T-helper 1 cell treated with Interleukin-12 subunit alpha and Interleukin-12 subunit beta and Interleukin-4 antibody, amounts not matched to agents 30 μg/mL and 1 μg/mL, for 36 hours (primary cell): ENCODE data around the gene LRCH1.

ENCODE experiments used
- H3K27ac Mint-ChIP-seq: one replicate; pipeline ENCODE4 v1.8.0; 2021; ENCODE audit warnings: mild to moderate bottlenecking, mixed read lengths
- H3K27me3 Mint-ChIP-seq: one replicate; pipeline ENCODE4 v1.8.0; 2021; ENCODE audit warnings: low read depth, mixed read lengths
- H3K36me3 Mint-ChIP-seq: one replicate; pipeline ENCODE4 v1.8.0; 2021; ENCODE audit warnings: low read depth, mixed read lengths
- H3K4me1 Mint-ChIP-seq: one replicate; pipeline ENCODE4 v1.8.0; 2021; ENCODE audit warnings: low read depth, mixed read lengths
- H3K4me3 Mint-ChIP-seq: one replicate; pipeline ENCODE4 v1.8.0; 2021; ENCODE audit warnings: mild to moderate bottlenecking, moderate library complexity, mixed read lengths
- H3K9me3 Mint-ChIP-seq: one replicate; pipeline ENCODE4 v1.8.0; 2021; ENCODE audit warnings: mixed read lengths

The LRCH1 gene

DNA sequence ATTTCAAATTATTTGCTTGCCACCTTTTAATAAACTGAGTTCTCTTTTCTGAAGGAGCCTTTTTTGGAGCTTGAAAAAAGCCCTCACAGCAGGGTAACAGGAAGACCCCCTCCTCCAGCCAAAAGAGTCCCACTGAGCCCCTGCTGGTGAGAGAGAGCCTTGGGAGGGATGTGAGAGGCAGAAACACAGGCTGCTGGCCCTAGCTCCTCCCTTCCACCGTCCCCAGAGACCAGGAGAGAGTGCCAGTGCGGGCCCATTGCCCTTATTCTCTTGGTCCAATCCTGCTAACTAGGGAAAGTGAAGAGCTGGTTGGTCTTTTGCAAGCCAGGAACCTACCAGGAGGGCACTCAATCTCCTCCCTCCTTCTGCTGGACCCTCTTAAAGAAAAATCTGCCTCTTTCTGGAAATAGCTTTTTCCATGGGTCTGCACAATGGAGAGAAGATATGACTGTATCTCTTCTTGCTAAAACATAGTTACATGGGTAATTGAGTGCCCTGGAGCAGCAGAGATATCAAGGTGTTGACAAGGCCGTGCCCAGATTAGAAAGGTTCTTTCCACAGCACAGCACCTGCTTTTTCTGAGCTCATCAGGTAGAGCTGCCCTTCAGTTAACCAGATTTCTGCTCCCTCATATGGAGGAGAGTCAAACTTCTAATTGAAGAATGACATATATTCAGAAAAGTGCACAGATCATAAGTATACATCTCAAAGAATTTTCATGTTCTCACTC lies 113.9 kb downstream of the LRCH1 start:
- peaks cover 20% of the 10 kb centered on the region for H3K36me3 Mint-ChIP-seq
- H3K27me3 Mint-ChIP-seq: no peaks in the 10 kb centered on the region
- H3K4me3 Mint-ChIP-seq: peak overlapping the region; percentile 67
- H3K9me3 Mint-ChIP-seq: no peaks in the 10 kb centered on the region
- peak overlapping the region; percentile 78 for H3K27ac Mint-ChIP-seq
- peaks cover 51% of the 10 kb centered on the region for H3K4me1 Mint-ChIP-seq

DNA sequence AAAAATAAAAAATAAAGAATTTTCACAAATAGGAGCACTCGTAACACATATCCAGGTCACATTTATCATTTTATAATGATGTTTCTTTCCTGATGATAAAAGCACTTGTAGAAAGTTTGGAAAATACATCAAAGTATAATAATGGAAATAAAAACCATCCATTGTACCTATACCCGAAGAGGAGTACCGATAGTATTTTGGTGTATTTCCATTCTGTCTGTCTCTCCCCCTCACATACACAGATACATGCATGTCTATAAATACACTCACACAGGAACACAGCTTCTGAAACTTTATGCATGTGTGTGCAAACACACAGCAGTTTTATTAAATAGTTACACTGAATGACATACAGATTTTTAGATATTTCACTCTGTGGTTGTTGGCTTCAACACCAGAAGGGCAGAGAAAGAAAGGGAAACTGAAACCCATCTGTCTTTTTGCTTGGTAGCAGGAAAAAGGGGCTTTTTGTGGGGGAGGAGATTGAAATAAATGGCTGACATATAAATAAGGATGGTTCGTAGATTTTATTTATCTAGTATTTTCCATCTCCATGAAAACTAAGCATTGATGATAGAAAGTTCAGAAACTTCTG lies 114.8 kb downstream of the LRCH1 start:
- Mint-ChIP-seq H3K27ac (peak overlapping the region; percentile 87), H3K4me3 (peak overlapping the region; percentile 77), H3K27me3 (no peaks in the 10 kb centered on the region)

DNA sequence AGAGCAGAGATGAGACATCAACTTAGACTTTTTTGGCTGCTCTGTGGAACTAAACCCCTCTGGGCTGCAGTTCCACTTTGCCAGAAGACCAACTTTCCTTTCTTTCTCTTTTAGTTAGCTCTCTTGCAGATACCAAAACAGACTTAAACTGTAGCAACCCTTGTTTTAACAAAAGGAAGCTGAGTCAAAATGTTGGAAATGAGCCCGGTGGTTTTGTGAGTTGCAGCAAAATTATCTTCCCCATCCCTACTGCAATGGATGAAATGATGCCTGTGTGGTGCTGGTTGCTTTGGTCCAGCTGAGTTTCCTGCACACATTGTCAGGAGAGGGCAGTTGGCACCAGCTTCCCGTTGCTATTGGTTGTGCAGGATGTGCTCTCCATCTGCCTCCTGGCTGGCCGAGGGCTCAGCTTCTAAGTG lies 115.3 kb downstream of the LRCH1 start:
- no peaks in the 10 kb centered on the region for H3K27me3 Mint-ChIP-seq
- H3K36me3 Mint-ChIP-seq: peaks cover 27% of the 10 kb centered on the region
- peak overlapping the region; percentile 77 for H3K4me3 Mint-ChIP-seq
- no peaks in the 10 kb centered on the region for H3K9me3 Mint-ChIP-seq
- peaks cover 47% of the 10 kb centered on the region for H3K4me1 Mint-ChIP-seq
- H3K27ac Mint-ChIP-seq: peak overlapping the region; percentile 87

More for the DNA sequence above, 114.8 kb downstream of the LRCH1 start:
- Mint-ChIP-seq H3K9me3 (no peaks in the 10 kb centered on the region), H3K36me3 (peaks cover 27% of the 10 kb centered on the region), H3K4me1 (peaks cover 49% of the 10 kb centered on the region)

DNA sequence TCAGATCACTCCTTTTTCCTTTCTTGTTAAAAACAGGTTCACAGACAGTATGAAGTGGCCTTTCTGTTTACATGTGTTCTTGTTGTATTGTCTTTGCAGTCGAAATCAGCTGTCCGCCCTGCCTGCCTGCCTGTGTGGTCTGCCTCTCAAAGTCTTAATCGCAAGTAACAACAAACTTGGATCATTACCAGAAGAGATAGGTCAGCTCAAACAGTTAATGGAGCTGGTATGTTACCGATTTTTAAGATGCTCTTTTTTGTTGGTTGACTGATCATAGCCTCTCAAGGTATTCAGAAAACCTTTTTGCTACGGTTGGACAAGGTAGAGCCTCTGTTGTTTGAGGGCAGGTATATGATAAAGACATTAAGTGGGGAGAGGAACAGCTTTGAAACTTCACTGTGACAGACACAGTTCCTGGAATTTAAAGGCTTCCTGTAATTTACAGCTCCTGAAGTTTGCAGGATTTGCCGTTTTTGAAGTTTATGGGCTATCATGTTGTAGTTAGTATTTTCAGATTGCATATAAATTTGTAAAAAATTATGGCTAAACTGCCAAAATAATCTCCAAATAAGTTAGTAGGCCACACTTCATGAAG lies 116.1 kb downstream of the LRCH1 start:
- H3K27me3 Mint-ChIP-seq: no peaks in the 10 kb centered on the region
- H3K27ac Mint-ChIP-seq: peak overlapping the region; percentile 87
- H3K36me3 Mint-ChIP-seq: peaks cover 27% of the 10 kb centered on the region
- peak overlapping the region; percentile 67 for H3K4me3 Mint-ChIP-seq
- no peaks in the 10 kb centered on the region for H3K9me3 Mint-ChIP-seq
- H3K4me1 Mint-ChIP-seq: peaks cover 46% of the 10 kb centered on the region

DNA sequence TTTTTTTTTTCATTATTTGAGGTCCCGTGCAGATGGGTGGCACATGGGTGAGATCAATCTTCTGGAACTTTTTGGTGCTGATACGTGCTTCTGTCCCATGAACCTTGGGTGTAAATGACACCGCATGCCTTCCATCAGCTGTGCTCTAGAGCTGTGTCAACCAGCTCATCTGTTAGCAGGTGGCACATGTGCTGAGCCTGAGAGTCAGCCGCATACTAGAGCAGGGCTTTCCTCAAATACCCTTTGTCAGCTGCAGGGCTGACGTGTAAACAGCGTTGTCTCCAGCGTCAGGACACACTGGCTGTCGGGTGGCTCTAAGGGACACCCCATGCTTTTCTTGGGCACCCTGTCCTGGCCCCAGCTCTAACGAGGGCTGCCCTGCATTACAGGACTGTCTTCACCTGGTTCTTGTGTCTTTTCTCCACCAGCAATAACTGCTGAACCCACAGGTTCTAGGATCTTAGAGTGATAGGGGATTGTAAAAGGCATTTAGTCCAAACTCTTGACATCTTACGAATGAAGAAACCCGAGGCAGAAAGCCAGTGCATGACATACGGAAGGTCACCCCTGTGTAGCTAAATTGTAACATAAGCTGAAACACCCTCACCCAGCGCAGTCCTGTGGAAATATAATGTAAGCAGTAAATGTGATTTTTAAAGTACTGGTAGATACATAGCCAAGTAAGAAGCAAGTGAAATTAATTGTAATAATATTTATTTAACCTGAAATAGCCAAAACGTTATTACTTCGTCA lies 119.5 kb downstream of the LRCH1 start:
- Mint-ChIP-seq H3K27me3 (no peaks in the 10 kb centered on the region), H3K27ac (no peak overlapping the region), H3K36me3 (peaks cover 29% of the 10 kb centered on the region), H3K9me3 (no peaks in the 10 kb centered on the region), H3K4me1 (peaks cover 40% of the 10 kb centered on the region), H3K4me3 (no peak overlapping the region)

DNA sequence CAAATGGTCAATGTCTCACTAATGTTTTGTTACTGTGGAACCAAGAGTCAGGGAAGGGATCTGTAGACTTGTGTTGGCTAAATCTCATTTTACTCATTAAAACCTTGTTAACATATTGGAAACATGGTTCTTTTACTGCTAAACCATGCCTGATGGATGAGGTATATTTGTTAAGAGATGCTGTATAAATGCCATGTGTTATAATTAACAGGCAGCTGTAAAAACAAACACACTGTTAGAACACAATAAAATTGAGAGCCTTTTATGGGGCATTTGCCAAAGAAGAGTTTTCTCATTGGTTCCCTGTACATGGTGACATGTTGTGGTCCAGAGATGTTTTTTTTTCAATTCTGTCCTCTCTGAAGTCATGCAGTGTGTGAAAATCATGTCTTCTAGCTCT lies 122.0 kb downstream of the LRCH1 start:
- Mint-ChIP-seq H3K27me3 (no peaks in the 10 kb centered on the region), H3K9me3 (no peaks in the 10 kb centered on the region), H3K27ac (no peak overlapping the region), H3K36me3 (peaks cover 16% of the 10 kb centered on the region), H3K4me3 (no peak overlapping the region), H3K4me1 (peaks cover 26% of the 10 kb centered on the region)

DNA sequence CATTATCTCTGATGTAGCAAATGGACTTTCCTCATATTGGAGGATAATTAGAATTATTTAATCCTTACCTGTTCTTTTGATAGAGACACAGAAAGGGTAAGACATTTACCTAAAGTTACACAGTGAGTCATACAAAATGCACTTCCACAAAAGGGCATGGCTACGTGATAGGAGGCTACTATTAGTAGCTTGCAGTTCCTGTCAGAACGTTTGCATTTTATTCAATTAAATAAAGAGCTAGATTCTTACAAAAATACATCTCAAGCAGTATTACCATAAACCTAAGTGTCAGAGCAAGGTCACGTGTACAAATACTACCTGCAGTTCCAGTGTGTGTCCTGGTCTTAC lies 123.4 kb downstream of the LRCH1 start:
- Mint-ChIP-seq H3K4me1 (peaks cover 23% of the 10 kb centered on the region), H3K4me3 (no peak overlapping the region), H3K27me3 (no peaks in the 10 kb centered on the region), H3K9me3 (no peaks in the 10 kb centered on the region), H3K36me3 (peaks cover 12% of the 10 kb centered on the region), H3K27ac (no peak overlapping the region)

DNA sequence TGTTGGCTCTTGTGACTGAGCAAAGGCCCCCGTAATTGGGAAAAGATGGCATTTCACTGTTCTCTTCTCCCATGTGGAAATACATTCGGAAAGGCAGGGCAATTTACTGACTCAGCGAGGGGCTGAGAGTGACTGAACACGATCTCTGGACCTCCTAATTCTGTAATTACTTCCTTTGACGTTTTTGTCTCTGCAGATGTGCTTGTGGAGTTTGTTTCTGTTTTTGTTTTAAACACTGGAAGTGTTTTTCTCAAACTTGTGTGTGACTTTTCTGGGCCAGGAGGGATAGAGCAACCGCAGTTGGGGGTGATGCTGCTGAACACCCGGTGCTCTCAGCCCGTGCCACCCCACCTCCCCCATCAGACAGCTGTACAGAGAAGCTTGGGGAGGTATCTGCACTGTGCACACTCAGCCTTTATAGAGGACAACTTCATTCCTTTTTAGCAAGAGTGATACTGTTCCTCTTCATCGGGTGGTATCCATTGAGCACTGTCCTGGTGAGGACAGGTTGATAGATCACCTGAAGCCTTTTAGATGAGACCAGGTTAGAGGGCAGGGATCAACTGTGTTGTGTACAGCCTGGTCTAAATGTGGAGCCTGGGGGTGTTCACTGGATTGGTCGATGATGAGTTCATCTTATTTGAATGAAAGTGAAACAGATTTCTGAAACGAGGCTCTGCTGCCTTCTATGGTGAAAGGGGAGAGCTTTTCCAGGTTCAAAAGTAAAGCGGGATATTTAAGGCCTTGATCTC lies 126.6 kb downstream of the LRCH1 start:
- H3K36me3 Mint-ChIP-seq: peaks cover 17% of the 10 kb centered on the region
- no peaks in the 10 kb centered on the region for H3K9me3 Mint-ChIP-seq
- H3K4me1 Mint-ChIP-seq: peaks cover 26% of the 10 kb centered on the region
- H3K4me3 Mint-ChIP-seq: no peak overlapping the region
- no peaks in the 10 kb centered on the region for H3K27me3 Mint-ChIP-seq
- no peak overlapping the region for H3K27ac Mint-ChIP-seq

DNA sequence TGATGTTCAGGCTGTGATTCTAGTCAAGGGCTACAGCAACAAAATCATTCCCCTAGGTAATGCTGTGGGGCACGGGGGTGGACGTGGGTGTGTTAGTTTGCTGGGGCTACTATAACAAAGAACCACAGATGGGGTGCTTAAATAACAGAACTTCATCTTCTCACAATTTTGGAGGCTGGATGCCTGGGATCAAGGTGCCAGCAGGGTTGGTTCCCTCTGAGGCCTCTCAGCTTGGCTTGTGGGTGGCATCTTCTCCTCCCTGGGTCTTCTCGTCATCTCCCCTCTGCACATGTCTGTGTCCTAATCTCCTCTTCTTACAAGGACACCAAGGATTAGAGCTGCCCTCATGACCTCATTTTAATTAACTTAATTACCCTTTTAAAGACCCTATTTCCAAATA lies 129.0 kb downstream of the LRCH1 start:
- H3K4me1 Mint-ChIP-seq: peaks cover 19% of the 10 kb centered on the region
- H3K27ac Mint-ChIP-seq: no peak overlapping the region
- H3K9me3 Mint-ChIP-seq: no peaks in the 10 kb centered on the region
- no peaks in the 10 kb centered on the region for H3K27me3 Mint-ChIP-seq
- H3K4me3 Mint-ChIP-seq: no peak overlapping the region
- peaks cover 18% of the 10 kb centered on the region for H3K36me3 Mint-ChIP-seq

DNA sequence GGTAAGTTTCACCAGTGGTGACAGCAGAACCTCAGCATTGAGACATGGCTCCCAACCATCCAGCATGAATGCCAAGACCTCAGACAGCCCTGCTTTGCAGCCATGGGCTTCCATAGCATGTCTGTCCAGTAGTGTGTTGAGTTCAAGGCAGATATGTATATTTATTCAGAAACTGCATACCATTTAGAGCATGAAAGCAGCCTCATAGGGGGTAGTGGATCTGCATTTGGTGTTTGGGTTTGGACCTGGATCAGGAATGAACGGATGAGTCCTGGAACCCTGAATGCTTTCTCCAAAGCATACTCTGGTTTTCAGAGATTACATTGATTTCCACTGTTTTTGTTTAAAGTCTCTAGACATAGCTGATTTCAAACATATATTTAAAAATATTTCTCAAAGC lies 129.7 kb downstream of the LRCH1 start:
- no peaks in the 10 kb centered on the region for H3K27me3 Mint-ChIP-seq
- peaks cover 18% of the 10 kb centered on the region for H3K36me3 Mint-ChIP-seq
- no peaks in the 10 kb centered on the region for H3K9me3 Mint-ChIP-seq
- no peak overlapping the region for H3K4me3 Mint-ChIP-seq
- H3K4me1 Mint-ChIP-seq: peaks cover 21% of the 10 kb centered on the region
- H3K27ac Mint-ChIP-seq: no peak overlapping the region

DNA sequence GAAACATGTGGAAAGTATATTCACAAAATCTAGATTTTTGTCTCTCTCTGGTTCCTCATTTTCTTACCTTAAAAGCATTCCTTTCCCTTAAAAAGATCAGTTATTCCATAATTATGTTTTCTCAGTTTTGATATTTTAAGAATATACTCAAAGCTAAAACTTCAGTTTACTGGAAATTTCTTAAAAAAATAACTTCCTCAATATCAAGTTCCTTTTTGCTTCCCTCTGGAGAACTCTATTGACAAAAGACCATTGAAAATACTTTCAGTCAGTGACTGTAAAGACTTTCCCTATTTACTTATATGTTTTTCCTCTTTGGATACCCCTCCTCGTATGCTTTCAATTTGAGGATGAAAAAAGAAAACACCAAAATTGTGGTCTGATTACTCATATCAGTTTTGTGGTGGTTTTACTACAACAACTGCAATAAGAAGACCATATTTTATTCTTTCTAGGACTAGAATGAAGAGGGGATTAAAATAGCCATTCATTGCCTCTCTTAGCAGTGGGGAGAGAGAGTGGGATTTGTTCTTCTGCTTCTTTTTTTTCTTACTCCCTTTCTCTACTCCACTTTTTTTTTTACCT lies 130.8 kb downstream of the LRCH1 start:
- Mint-ChIP-seq H3K4me1 (peaks cover 23% of the 10 kb centered on the region), H3K4me3 (no peak overlapping the region), H3K36me3 (peaks cover 18% of the 10 kb centered on the region), H3K27ac (no peak overlapping the region), H3K9me3 (no peaks in the 10 kb centered on the region), H3K27me3 (no peaks in the 10 kb centered on the region)

DNA sequence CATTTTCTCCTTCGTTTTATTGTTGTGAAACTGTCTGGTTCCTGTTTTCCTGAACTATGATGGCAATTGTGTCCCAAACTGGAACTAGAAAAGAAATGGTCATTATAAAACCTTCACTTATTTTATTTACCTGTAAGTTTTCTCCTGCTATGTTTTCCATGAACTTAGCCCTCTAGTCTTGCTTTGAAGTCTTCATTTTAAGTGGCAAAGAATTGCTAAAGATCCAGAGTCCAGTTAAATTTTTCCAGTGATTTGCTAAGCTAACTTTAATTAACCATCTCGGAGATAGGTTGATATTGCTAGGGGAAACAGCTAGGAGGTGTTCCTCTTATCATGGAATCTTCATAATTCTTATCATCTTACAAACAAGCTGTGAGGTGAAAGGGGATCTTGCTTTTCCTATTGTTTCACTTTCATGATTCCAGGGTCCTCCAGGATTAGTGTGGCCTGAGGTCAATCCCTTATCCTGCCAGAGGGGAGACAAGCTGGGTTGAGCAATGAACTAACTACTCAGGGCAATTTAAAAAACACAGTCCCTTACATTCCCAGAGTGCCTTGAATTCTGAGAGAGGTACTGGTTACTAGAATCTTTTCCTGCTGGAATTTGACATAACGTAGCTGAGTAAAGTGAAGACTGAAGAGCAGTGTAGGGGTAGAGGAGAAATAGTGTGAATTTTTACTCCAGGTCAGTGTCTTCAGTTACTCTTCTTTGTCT lies 131.5 kb downstream of the LRCH1 start:
- H3K36me3 Mint-ChIP-seq: peaks cover 18% of the 10 kb centered on the region
- peaks cover 23% of the 10 kb centered on the region for H3K4me1 Mint-ChIP-seq
- H3K27ac Mint-ChIP-seq: no peak overlapping the region
- H3K9me3 Mint-ChIP-seq: no peaks in the 10 kb centered on the region
- no peaks in the 10 kb centered on the region for H3K27me3 Mint-ChIP-seq
- no peak overlapping the region for H3K4me3 Mint-ChIP-seq

DNA sequence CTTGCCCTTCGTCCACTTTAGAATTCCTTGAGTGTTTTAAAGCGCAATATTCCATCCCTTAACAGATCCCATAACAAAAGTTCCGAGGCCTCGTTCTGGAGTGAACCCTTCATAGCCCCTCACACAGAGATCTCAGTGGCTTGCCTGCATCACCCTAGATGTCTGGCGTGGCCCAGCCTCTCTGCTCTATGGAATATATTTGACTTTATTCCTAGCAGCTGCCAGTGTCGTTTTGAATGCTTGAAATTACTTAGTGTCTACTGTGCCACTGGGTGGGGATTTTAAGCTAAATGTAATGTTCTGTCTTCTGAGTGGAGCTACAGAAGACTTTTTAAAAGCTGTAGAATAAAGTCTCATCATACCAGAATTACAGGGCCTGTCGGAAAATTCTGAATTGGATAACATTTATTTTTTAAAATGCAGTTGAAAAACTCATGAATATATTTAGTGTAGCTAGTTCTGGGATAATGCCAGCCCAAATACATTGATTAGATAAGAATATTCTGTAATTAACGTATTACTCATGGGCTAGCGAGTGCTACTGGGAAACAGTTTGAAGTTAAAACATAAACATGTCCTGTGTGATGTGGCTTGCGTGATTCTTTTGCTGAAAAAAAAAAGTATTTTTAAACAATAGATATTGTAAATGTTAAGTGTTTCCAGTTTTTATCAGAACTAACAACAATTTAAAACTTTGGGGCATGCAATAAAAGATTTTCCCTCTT lies 132.2 kb downstream of the LRCH1 start:
- no peak overlapping the region for H3K4me3 Mint-ChIP-seq

More for the DNA sequence above, 132.2 kb downstream of the LRCH1 start:
- H3K4me1 Mint-ChIP-seq: peaks cover 23% of the 10 kb centered on the region
- H3K36me3 Mint-ChIP-seq: peaks cover 18% of the 10 kb centered on the region
- H3K9me3 Mint-ChIP-seq: no peaks in the 10 kb centered on the region
- H3K27ac Mint-ChIP-seq: no peak overlapping the region
- no peaks in the 10 kb centered on the region for H3K27me3 Mint-ChIP-seq
